AG09309 (cell line): ENCODE data around the gene METTL9.
"Not testable (repeated sequence)": the region's sequence is repeated elsewhere in the genome, so short reads cannot be mapped to it uniquely, and the experiment has no call there.

ENCODE experiments used
- DNase-seq: peaks from one replicate; pipeline ENCODE4 v3.0.0-alpha.2; 2010; ENCODE audit warnings: low read depth
- H3K4me3 ChIP-seq: 2 replicates; pipeline ENCODE4 v1.5.1; 2011; ENCODE audit warnings: mild to moderate bottlenecking, low read depth, low read length, moderate library complexity; ENCODE audit not compliant: control insufficient read depth
- TF ChIP-seq, protein P1 (sequence below): IDR thresholded peaks from 2 replicates; pipeline ENCODE4 v1.5.1; 2011; ENCODE audit warnings: mild to moderate bottlenecking, low read depth, low read length, inconsistent platforms; ENCODE audit not compliant: insufficient read depth, control insufficient read depth; ENCODE audit errors: missing control alignments

The METTL9 gene

DNA sequence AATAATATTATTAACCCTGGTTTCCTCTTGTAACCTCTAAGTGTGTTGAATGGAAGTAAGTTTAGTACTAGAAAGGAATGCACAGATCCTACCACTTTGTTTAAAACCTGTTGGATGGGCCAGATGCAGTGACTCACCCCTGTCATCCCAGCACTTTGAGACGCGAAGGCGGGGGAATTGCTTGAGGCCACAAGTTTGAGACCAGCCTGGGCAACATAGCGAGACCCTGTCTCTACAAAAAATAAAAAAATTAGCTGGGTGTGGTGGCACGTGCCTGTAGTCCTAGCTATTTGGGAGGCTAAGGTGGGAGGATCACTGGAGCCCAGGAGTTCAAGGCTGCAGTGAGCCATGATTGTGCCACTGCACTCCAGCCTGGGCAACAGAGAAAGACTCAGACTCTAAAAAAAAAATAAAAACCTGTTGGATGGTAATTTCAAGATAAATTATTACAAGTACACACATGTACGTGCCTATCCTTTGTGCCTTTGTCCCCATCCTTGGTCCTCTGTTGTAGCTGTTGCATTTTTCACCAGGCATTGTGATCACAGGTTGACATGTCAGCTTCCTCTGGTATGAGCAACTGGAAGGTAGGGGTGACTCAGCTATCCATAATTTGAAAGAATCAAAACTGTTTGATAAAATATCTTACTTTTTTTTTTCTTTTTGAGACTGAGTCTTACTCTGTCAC, 30.7 kb upstream of the METTL9 start:
- TF ChIP-seq, protein P1, sequence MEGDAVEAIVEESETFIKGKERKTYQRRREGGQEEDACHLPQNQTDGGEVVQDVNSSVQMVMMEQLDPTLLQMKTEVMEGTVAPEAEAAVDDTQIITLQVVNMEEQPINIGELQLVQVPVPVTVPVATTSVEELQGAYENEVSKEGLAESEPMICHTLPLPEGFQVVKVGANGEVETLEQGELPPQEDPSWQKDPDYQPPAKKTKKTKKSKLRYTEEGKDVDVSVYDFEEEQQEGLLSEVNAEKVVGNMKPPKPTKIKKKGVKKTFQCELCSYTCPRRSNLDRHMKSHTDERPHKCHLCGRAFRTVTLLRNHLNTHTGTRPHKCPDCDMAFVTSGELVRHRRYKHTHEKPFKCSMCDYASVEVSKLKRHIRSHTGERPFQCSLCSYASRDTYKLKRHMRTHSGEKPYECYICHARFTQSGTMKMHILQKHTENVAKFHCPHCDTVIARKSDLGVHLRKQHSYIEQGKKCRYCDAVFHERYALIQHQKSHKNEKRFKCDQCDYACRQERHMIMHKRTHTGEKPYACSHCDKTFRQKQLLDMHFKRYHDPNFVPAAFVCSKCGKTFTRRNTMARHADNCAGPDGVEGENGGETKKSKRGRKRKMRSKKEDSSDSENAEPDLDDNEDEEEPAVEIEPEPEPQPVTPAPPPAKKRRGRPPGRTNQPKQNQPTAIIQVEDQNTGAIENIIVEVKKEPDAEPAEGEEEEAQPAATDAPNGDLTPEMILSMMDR: no peak
- no peak overlapping the region for H3K4me3 ChIP-seq
- no peak for DNase-seq

DNA sequence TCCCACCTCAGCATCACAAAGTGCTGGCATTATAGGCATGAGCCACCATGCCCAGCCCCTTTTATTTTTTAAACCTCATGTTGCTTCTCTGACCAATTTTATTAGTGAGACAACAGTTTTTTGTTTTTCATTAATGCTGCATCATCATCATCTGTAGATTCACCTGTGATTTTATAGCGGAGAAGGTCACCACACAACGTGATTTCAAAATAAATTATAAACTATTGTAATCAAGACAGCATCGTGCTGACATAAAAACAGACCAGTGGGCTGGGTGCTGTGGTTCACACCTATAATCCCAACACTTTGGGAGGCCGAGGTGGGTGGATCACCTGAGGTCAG, 28.7 kb upstream of the METTL9 start:
- TF ChIP-seq, protein P1: no peak

DNA sequence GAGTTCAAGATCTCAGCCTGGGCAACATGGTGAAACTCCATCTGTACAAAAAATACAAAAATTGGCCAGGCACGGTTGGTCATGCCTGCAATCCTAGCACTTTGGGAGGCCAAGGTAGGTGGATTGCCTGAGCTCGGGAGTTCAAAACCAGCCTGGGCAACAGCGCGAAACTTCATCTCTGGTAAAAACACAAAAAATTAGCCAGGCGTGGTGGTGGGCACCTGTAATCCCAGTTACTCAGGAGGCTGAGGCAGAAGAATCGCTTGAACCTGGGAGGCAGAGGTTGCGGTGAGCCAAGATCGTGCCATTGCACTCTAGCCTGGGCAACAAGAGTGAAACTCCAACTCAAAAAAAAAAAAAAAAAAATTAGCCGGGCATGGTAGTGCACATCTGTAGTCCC, 25.9 kb upstream of the METTL9 start:
- not testable (repeated sequence) for DNase-seq, H3K4me3 ChIP-seq

More for the DNA sequence above, 28.7 kb upstream of the METTL9 start:
- no peak overlapping the region for H3K4me3 ChIP-seq
- DNase-seq: no peak

DNA sequence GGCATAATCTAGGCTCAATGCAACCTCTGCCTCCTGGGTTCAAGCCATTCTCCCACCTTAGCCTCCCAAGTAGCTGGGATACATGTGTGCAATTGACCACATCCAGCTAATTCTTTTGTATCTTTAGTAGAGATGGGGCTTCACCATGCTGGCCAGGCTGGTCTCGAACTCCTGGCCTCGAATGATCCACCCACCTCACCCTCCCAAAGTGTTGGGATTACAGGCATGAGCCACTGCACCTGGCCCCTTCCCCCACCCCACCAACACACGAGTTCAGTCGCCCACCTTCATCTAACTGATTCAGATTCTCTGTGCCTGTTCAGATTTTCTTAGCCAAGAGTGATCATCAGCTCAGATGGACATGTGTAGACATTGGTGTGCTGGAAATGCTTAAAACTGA, 25.0 kb upstream of the METTL9 start:
- no peak for DNase-seq
- no peak overlapping the region for H3K4me3 ChIP-seq
- TF ChIP-seq, protein P1: no peak

DNA sequence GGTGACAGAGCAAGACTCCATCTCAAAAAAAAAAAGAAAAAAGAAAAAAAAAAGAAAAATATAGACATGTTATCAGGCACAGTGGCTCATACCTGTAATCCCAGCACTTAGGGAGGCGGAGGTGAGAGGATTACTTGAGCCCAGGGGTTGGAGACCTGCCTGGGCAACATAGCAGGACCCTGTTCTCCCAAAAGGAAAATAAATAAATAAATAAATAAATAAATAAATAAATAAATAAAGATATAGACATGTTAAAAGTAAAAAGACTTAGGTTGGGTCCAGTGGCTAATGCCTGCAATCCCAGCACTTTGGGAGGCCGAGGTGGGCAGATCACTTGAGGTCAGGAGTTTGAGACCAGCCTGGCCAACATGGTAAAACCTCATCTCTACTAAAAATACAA, 23.1 kb upstream of the METTL9 start:
- not testable (repeated sequence) for H3K4me3 ChIP-seq, DNase-seq

DNA sequence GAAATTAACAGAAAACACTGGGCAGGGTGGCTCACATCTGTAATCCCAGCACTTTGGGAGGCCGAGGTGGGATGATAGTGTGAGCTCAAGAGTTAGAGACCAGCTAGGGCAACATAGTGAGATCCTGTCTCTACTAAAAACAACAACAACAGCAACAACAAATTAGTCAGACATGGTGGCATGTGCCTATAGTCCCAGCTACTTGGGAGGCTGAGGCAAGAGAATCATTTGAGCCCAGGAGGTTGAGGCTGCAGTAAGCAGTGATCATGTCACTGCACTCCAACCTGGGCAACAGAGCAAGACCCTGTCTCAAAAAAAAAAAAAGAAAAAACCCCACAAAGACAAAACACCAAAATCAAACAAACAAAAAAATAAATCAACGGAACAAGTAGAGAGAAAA, 21.9 kb upstream of the METTL9 start:
- DNase-seq, H3K4me3 ChIP-seq: not testable (repeated sequence)

DNA sequence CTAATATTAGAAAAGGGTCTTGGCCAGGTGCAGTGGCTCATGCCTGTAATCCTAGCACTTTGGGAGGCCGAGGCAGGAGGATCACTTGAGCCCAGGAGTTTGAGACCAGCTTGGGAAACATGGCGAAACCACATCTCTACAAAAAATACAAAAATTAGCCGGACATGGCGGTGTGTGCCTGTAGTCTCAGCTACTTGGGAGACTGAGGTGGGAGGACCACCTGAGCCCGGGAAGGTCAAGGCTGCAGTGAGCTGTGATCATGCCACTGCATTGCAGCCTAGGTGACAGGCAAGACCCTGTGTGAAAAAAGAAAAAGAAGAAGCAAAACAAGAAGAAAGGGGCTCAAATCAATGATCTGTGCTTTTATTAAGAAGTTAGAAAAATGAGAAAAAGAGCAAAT, 21.1 kb upstream of the METTL9 start:
- not testable (repeated sequence) for DNase-seq

DNA sequence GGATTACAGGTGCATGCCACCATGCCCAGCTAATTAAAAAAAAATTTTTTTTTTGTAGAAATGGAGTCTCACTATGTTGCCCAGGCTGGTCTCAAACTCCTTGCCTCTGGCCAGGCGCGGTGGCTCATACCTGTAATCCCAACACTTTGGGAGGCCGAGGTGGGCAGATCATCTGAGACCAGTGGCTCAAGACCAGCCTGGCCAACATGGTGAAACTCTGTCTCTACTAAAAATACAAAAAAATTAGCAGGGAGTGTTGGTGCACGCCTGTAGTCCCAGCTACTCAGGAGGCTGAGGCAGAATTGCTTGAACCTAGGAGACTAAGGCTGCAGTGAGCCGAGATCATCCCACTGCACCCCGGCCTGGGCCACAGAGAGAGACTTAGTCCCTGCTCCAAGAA, 19.2 kb upstream of the METTL9 start:
- DNase-seq, H3K4me3 ChIP-seq: not testable (repeated sequence)

More for the DNA sequence above, 21.1 kb upstream of the METTL9 start:
- H3K4me3 ChIP-seq: not testable (repeated sequence)

DNA sequence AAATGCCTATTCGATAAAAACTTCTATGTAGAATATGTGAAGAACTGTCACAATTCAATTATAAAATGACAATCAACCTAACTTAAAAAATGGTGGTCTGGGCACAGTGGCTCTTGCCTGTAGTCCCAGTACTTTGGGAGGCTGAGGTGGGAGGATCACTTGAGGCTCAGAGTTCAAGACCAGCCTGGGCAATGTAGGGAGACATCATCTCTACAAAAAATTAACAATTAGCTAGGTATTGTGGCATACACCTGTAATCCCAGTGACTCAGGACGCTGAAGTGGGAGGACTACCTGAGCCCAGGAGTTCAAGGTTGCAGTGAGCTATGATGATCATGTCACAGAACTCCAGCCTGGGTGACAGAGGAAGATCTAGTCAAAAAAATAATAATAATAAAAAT, 18.6 kb upstream of the METTL9 start:
- DNase-seq: no peak
- TF ChIP-seq, protein P1: no peak
- H3K4me3 ChIP-seq: no peak overlapping the region
